OCI-LY3 (cell line): ENCODE data around the gene CACNA2D2.

Experiments
- EZH2phosphoT487 ChIP-seq: fragments of 200-600 bp; shearing (Covaris generic); IDR thresholded peaks from 2 replicates; pipeline ENCODE4 v1.6.1; 2018; ENCODE audit warnings: antibody characterized with exemption, mixed run types, low read depth
- TF ChIP-seq, protein P1 (sequence below): fragments of 200-600, 300-600 bp; sonication (generic); IDR thresholded peaks from 2 replicates; pipeline ENCODE4 v1.5.1; 2014; ENCODE audit warnings: antibody characterized with exemption, low read length, low read depth

DNA sequence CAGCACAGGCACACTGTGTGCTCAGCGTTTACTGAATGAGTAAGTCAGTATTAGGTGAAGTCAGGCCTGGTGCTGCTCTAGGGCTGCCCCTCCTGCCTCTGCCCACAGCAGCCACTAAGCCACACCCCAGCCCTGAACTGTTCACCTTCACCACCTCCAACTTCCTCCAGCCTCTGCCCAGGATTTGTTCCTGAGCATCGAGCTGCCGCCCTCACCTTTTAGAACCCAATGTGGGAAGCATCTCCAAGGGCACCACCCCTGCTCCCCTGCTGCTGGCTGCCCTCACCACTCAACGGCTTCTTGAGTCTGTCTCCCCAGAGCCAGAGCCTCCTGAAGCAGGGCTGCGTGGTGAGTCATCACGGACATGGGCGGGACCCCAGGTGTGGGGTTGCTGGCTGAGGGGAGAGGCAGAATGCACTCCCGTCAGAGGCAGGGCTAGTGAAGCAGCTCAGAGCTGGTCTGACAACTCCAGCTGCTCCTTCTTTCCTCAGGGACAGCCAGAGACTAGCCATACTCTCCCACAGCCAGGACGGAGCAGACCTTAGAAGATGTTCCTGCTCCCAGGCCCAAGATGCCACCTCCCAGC is 186.7 kb downstream of the CACNA2D2 start:
- TF ChIP-seq, protein P1, sequence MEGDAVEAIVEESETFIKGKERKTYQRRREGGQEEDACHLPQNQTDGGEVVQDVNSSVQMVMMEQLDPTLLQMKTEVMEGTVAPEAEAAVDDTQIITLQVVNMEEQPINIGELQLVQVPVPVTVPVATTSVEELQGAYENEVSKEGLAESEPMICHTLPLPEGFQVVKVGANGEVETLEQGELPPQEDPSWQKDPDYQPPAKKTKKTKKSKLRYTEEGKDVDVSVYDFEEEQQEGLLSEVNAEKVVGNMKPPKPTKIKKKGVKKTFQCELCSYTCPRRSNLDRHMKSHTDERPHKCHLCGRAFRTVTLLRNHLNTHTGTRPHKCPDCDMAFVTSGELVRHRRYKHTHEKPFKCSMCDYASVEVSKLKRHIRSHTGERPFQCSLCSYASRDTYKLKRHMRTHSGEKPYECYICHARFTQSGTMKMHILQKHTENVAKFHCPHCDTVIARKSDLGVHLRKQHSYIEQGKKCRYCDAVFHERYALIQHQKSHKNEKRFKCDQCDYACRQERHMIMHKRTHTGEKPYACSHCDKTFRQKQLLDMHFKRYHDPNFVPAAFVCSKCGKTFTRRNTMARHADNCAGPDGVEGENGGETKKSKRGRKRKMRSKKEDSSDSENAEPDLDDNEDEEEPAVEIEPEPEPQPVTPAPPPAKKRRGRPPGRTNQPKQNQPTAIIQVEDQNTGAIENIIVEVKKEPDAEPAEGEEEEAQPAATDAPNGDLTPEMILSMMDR, result no peak
- TF ChIP-seq EZH2phosphoT487, result no peak
